ENCODE results near the gene CCDC33. TPM values are rescaled to one million over a fixed set of nuclear protein-coding genes. Genes with fewer than 3 reads are reported as not detected.

CCDC33 gene
- total RNA-seq, 2 donors from 2014 or later: 0.10 to 0.21 TPM

GRCh38 chr15:74209997-74210671 lies 26.0 kb upstream of the CCDC33 start:
- DNase-seq: no peak
- intact Hi-C loops (cut with DNase I): no loop called here
- H3K27ac ChIP-seq: no peak overlapping the region

GRCh38 chr15:74210729-74211128 lies 25.4 kb upstream of the CCDC33 start:
- no peak for DNase-seq

More at GRCh38 chr15:74209997-74210671, 26.0 kb upstream of the CCDC33 start:
- TF ChIP-seq CTCF (IDR thresholded peaks at IDR 0.05): no peak
- no peaks in the 10 kb centered on the region for H3K27me3 ChIP-seq
- no peaks in the 10 kb centered on the region for H3K9me3 ChIP-seq
- H3K9ac ChIP-seq (ENCODE audit: low read depth in 2 of 2, low read length in 2 of 2): no peak overlapping the region
- no peak overlapping the region for H3K4me3 ChIP-seq
- H3K4me1 ChIP-seq: no peaks in the 10 kb centered on the region
- H3K36me3 ChIP-seq: no peaks in the 10 kb centered on the region

GRCh38 chr15:74211656-74212055 lies 24.5 kb upstream of the CCDC33 start:
- intact Hi-C loops (cut with DNase I): no loop called here
- no peak for TF ChIP-seq CTCF (IDR thresholded peaks at IDR 0.05)
- H3K4me3 ChIP-seq: no peak overlapping the region
- no peak overlapping the region for H3K27ac ChIP-seq
- DNase-seq: no peak
- H3K9me3 ChIP-seq: no peaks in the 10 kb centered on the region
- H3K9ac ChIP-seq (ENCODE audit: low read depth in 2 of 2, low read length in 2 of 2): no peak overlapping the region
- no peaks in the 10 kb centered on the region for H3K4me1 ChIP-seq
- no peaks in the 10 kb centered on the region for H3K36me3 ChIP-seq
- H3K27me3 ChIP-seq: no peaks in the 10 kb centered on the region

More at GRCh38 chr15:74210729-74211128, 25.4 kb upstream of the CCDC33 start:
- H3K4me1 ChIP-seq: no peaks in the 10 kb centered on the region
- no peaks in the 10 kb centered on the region for H3K36me3 ChIP-seq
- H3K9me3 ChIP-seq: no peaks in the 10 kb centered on the region
- intact Hi-C loops (cut with DNase I): no loop called here
- no peak overlapping the region for H3K9ac ChIP-seq (ENCODE audit: low read depth in 2 of 2, low read length in 2 of 2)
- H3K27ac ChIP-seq: no peak overlapping the region
- TF ChIP-seq CTCF (IDR thresholded peaks at IDR 0.05): no peak
- no peaks in the 10 kb centered on the region for H3K27me3 ChIP-seq
- no peak overlapping the region for H3K4me3 ChIP-seq

GRCh38 chr15:74212494-74212893 lies 23.6 kb upstream of the CCDC33 start:
- H3K4me1 ChIP-seq: no peaks in the 10 kb centered on the region
- intact Hi-C loops (cut with DNase I): no loop called here
- no peak for TF ChIP-seq CTCF (IDR thresholded peaks at IDR 0.05)
- no peak overlapping the region for H3K27ac ChIP-seq
- no peaks in the 10 kb centered on the region for H3K9me3 ChIP-seq
- no peak for DNase-seq
- no peak overlapping the region for H3K9ac ChIP-seq (ENCODE audit: low read depth in 2 of 2, low read length in 2 of 2)
- no peaks in the 10 kb centered on the region for H3K36me3 ChIP-seq
- no peak overlapping the region for H3K4me3 ChIP-seq
- H3K27me3 ChIP-seq: no peaks in the 10 kb centered on the region

GRCh38 chr15:74213858-74214284 lies 22.3 kb upstream of the CCDC33 start:
- intact Hi-C loops (cut with DNase I): no loop called here
- Histone ChIP-seq H3K9me3 (no peaks in the 10 kb centered on the region), H3K27ac (no peak overlapping the region), H3K36me3 (no peaks in the 10 kb centered on the region), H3K4me1 (no peaks in the 10 kb centered on the region), H3K4me3 (no peak overlapping the region), H3K27me3 (no peaks in the 10 kb centered on the region), H3K9ac (ENCODE audit: low read depth in 2 of 2, low read length in 2 of 2) (no peak overlapping the region)
- no peak for TF ChIP-seq CTCF (IDR thresholded peaks at IDR 0.05)
- DNase-seq: no peak

Data from colonic mucosa (tissue), 4 donors.